H1 (cell line): ENCODE results near the gene ADGRV1. TPM values are rescaled to one million over a fixed set of nuclear protein-coding genes. Genes with fewer than 3 reads are reported as not detected.

ENCODE experiments used
- BRCA1 ChIP-seq: IDR thresholded peaks from 2 replicates; pipeline ENCODE4 v1.6.1; 2012; ENCODE audit warnings: low read depth, low read length, improper control_type of control experiment
- CHD7 ChIP-seq: fragments of 300-600 bp; sonication (generic); IDR thresholded peaks from 2 replicates; pipeline ENCODE4 v1.7.1; 2012; ENCODE audit warnings: low read length, moderate library complexity, mild to moderate bottlenecking, inconsistent platforms; ENCODE audit not compliant: insufficient replicate concordance
- EGR1 ChIP-seq: IDR thresholded peaks from 2 replicates; pipeline ENCODE4 v1.6.1; 2011; ENCODE audit warnings: low read depth, low read length, borderline replicate concordance
- PHF8 ChIP-seq: fragments of 200-600 bp; sonication (generic); conservative IDR thresholded peaks from 2 replicates; pipeline ENCODE4 v1.7.1; 2012; ENCODE audit warnings: low read depth, mild to moderate bottlenecking, inconsistent platforms, low read length, moderate library complexity
- RAD21 ChIP-seq, 2 experiments: IDR thresholded peaks in 1 of 2; conservative IDR thresholded peaks in 1 of 2; 2 replicates each; pipeline ENCODE4 v1.6.1; 2011; ENCODE audit warnings: low read depth in 2 of 2, low read length in 2 of 2, improper control_type of control experiment in 1 of 2, inconsistent platforms in 1 of 2, mild to moderate bottlenecking in 1 of 2, moderate library complexity in 1 of 2
- RNF2 ChIP-seq: fragments of 200-900, 300-1000 bp; sonication (generic); IDR thresholded peaks from 2 replicates; pipeline ENCODE4 v1.7.1; 2016; ENCODE audit warnings: borderline replicate concordance, low read depth, mild to moderate bottlenecking, antibody characterized with exemption, low read length; ENCODE audit not compliant: poor library complexity, severe bottlenecking; ENCODE audit errors: missing control alignments
- polyA plus RNA-seq, 7 experiments: library from polyadenylated mRNA; depleted of rRNA in 3 of 7; stranded (reverse) in 5 of 7; unstranded in 2 of 7; fragments of >200 nt in 5 of 7; fragments of 200-250 nt in 2 of 7; gene quantifications; 1 replicate in 5 of 7; 2 replicates in 1 of 7; 4 replicates in 1 of 7; pipeline versions ENCODE4 v1.2.1 to v1.2.3, GENCODE V29; 2011 to 2013; ENCODE audit warnings: missing spikeins in 2 of 7, mixed read lengths in 2 of 7
- total RNA-seq: library from RNA; stranded (reverse); fragmentation: NEBNext Ultra II Directional; extraction: Animal tissue kit (Norgen Biotek cat#: 25700); gene quantifications from 2 replicates; pipeline ENCODE4 v1.2.1, GENCODE V29; 2021
- TF ChIP-seq, protein P1 (sequence below): IDR thresholded peaks from 2 replicates; pipeline ENCODE4 v1.6.1; 2012; ENCODE audit warnings: low read length, inconsistent platforms

ADGRV1 gene
- total and polyA plus RNA-seq, 2 of the 8 experiments (the other 6 are each of a cell fraction or from before 2014, with no cell fraction given): 53.1 to 62.2 TPM

GRCh38 chr5:90557871-90558270, 726 bp upstream of the ADGRV1 start (continued):
- TF ChIP-seq, protein P1, sequence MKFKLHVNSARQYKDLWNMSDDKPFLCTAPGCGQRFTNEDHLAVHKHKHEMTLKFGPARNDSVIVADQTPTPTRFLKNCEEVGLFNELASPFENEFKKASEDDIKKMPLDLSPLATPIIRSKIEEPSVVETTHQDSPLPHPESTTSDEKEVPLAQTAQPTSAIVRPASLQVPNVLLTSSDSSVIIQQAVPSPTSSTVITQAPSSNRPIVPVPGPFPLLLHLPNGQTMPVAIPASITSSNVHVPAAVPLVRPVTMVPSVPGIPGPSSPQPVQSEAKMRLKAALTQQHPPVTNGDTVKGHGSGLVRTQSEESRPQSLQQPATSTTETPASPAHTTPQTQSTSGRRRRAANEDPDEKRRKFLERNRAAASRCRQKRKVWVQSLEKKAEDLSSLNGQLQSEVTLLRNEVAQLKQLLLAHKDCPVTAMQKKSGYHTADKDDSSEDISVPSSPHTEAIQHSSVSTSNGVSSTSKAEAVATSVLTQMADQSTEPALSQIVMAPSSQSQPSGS: peak; percentile 15; the same call in 1 of the 2 replicates
- TF ChIP-seq RNF2: no peak
- TF ChIP-seq RAD21 (IDR thresholded peaks at IDR 0.05 in 1 of 2, conservative IDR thresholded peaks at IDR 0.05 in 1 of 2; ENCODE audit: low read depth in 2 of 2, low read length in 2 of 2): no peak
- TF ChIP-seq BRCA1: no peak
- no peak for TF ChIP-seq EGR1
- no peak for TF ChIP-seq CHD7
- no peak for TF ChIP-seq PHF8
